ENCODE results near the gene SLC9A1.

Gene SLC9A1

DNA sequence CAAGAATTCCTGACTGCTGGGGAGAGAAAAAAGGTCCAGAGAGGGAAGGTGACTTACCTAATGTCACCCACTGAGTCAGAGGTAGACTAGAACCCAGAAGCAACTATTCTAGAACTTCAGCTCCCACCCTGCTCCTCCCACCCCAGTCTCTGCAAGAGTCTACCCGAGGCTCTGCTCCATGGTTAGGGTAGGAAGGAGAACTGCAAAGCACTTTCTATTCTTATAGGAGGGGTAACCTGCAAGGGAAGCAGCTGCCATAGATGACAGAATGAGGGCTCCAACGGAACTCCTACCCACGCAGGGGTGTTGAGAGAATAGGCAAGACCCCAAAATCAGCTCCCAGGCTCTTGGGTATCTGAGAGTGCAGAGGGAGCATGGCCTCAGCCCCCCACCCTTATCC is 4.3 kb downstream of the SLC9A1 start:
- no peak for DNase-seq (ENCODE audit: low read depth)

DNA sequence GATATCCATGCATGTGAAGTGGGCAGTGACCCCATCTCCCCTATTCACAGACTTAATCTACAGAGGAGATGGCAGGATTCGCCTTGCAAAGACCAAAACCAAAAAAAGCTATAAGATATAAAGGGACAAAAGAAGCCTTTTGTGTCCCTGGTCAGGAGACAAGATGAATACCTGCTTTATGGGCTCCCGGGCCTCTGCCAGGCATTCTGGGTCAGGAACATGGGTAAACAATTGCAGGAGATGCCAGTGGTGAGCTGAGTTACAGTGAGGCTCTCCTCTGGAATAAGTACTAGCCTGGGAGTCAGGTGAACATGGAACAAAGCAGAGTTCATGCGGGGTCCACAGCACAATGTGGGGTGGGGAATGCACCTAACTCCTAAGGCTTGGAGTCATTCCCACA is 4.7 kb downstream of the SLC9A1 start:
- DNase-seq (ENCODE audit: low read depth) = no peak

DNA sequence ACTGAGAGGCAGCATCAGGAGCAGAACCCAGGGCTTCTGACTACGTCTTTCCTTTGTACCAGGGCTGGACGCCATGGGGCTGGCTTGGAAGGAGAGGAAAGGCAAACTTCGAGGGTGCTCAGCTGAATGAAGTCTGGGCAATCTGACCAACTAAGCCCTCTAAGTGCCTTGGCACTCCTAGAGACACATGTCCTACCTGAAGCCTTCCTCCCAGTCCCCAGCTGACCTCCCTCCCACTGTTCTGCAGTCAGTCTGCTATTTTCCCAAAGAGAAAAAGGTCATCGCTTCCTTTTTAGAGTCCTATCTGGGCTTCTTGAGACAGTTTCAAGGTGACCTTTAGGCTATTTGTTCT is 5.2 kb downstream of the SLC9A1 start:
- DNase-seq (ENCODE audit: low read depth) = no peak

DNA sequence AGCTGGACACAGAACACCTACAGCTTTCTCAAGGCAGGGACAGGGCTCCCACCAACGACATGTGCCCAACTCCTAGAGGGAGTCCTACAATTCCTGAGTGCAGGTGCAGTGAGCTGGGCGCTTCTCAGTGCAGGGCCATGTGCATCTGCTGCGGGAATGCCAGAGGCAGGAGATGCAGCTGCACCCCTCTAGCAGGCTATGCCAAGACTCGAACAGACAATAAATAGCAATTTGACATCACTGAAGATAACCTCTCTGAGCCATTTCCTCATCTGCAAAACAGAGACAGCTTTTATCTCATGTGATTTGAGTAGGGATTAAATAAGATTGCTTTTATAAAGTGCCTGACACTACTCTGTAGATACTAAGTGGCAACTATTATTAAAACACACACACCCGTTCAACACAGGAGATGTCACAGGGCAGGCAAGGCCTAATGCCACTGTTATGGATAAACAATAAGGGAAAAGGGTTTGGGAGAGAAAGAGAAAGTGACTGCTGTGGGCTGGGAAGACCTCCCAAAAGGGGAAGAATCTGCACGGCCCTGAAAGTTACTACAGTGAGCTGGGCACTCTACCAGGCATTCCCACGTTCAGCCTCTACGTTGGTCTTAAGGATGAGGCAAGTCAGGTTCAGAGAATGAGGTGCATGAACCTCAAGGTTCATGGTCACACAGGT is 5.7 kb downstream of the SLC9A1 start:
- no peak for DNase-seq (ENCODE audit: low read depth)

DNA sequence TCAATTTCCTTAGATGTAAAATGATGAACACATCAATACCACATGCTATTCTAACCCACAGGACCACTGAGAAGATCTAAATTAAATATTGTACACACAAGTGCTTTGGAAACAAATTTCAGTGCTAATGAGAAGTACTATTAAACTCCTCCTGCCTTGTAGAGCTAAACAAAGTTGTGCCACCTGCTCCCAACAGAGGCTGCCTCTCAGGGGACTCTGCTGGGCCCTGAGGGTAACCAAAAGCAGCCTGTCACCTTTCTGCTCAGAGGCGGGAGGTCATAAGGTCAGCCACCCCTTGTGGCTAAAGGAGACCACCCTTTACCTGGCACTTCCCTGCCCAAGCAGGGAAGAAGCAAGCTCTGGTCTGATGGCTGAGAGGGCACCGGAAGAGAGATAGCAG is 6.3 kb downstream of the SLC9A1 start:
- DNase-seq (ENCODE audit: low read depth) = no peak

DNA sequence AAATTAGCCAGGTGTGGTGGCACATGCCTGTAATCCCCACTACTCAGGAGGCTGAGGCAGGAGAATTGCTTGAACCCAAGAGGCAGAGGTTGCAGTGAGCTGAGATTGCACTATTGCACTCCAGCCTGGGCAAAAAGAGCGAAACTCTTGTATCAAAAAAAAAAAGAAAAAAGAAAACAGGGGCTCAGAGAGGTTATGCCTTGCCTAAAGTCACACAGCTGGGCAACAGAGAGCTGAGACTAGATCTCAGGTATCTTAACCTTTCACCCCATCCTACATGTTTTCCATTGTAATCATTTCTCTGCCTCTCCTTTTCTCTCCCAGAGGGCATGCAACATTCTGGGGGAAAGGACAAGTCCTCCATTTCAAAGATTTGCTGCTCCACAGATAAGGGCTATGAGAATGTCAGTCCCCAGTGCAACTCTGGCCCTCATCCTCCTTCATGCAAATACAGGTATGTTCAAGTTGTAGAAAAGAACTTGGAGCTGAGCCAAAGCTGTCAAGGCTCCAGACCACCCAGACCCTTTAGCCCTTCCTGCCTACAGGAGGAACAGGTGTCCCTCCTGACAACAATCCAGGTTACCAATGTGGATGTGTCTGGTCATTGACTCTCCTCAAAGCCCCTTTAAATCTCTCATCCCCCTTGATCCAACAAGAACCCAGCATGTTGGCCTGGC is 6.9 kb downstream of the SLC9A1 start:
- no peak for DNase-seq (ENCODE audit: low read depth)

DNA sequence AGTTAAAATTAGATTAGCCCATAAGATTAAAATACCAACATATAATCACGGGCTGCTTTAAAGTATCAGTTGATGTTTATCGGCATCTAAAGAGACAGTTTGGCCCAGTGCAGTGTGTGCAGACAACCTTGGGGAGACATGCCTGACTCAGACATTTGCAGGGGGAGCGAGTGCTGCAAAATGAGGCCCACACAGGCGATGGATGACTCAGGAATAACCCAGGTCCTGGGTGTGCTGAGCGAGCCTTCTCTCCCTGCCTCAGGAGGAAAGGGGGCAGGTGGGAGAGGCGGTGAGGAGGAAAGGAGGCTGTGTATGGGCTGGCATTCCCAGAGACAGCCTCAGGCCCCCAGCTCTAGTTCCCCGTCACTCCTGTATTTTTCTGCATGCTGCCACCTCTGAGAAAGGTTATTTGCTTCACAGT is 9.0 kb downstream of the SLC9A1 start:
- no peak for DNase-seq (ENCODE audit: low read depth)

DNA sequence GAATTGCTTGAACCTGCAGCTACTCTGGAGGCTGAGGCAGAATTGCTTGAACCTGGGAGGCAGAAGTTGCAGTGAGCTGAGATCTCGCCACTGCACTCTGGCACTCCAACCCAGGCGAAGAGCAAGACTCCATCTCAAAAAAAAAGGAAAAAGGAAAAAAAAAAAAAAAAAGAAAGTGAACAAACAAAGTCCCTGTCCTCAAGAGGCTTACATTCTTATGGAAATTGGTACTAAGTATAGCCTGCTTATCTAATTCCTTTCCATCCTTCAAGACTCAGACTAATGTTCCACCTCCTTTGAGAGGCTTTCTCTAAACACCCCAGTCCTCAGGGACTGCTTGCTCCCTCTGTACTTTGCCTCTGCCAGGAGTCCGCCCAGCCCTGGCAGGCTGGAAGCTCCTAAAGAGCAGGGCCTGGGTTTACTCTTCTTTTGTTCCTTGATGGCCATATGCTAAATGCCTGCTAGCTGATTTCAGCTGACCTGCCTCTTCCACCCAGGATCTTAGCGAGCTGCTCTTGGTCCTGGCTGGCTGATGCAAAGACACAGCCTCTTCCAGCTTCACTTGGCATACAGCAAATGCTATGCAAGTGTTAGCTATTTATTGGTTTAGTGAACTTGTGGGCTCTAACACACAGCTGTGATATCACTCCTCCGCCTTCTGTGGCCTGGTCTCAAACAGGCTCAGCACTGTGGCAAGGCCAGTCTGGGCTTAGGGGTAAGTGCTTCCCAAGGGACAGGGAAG is 9.8 kb downstream of the SLC9A1 start:
- no peak for DNase-seq (ENCODE audit: low read depth)

DNA sequence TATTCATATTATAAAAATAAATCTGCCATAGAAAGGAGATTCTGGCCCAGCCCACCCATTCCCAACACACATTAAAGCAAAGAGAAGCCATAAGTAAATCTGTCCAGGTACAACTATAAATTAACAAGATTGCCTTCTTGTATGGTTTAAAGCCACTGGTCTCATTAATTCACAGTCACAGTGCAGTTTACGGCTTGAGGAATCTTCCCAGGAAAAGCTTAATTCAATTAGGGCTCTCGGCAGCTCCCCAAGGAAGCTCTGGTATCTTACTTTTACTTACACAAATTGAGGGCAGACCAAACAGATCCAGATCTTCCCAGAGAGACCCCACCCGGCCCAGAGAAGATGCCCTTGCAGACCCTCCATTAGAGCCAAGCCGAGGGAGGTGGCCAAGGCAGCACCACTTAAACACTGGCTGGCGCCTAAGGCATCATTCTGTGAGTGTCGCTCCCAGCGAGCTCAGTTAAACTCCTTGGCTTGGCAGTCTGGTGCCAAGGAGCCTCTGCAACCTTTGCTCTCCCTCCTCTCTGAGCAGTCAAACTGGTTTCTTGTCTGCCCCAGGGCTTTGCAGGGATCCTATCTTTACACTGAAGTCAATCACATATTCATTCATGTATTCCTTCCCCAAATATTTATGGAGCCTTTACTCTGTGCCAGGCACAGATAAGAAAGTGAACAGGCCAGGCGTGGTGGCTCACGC is 10.7 kb downstream of the SLC9A1 start:
- DNase-seq (ENCODE audit: low read depth) = no peak

DNA sequence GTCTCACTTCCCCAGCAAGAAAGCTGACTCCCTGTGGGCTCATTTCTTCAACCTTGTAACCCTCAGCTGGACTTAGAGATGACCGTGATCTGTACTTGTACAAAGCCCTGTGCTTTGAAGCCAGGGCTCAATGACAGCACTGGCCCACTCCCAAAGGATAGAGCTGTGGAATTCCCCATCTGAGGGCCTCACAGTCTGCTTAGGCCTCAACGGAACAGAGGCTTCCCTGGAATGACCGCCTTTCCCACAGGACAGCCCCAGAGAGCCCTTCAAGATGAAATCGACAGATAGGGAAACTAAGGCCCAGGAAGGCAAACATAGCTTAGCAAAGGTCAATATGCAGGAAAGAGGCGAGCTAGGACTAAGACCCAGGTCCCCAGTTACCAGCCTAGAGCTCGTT is 11.5 kb downstream of the SLC9A1 start:
- DNase-seq (ENCODE audit: low read depth) = no peak

DNA sequence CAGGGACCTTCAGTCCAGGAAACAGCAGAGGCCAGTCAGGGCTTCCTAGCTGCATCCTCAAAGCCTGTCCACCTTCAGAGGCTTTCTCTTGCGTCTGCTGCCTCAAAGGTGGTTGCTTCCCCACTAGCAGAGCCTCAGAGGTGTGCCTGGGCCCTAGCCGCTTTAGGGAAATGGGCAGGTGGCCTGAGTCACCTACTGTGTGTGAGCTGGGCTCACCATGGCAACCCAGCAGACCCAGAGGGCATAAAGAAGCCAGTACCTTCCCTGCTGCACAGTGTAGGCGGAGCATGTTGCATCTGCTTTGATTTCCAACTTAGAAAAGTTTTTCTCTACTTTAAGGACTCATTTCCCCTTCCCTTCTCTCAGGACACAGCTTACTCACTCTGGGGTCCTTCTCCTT is 12.5 kb downstream of the SLC9A1 start:
- no peak for DNase-seq (ENCODE audit: low read depth)

DNA sequence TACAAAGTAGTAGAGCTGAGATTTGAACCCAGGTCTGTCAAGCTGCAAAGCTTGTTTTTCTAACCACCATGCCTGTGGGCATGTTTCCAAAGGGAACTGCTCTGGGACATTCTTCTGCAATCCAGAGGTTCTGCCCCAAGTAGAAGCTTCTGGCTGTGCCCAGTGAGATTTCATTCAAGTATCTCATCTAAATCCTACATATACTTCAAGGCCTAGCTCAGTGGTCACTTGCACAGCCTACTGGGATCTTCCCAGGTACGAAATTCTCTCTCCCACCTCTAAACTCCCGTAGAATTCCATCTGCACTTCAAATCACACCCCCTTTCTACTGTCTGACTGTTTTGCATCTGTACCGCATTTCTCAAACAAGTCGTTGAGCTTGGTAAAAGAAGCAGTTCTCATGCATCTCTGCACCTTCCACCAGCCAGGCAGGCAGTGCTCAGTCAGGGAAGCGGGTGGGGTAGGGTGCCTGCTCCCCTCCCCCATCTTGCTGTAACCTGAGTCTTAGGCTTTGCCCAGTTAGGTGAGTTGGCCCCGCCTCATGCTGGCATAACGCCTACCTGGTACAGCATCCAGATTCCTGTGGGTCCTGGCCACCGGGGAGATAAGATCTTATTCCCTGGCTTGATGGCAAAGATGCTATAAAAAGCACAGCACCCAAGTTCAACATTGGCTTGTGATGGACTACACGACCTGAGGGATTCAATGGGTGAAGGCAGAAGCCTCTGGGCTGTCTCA is 13.5 kb downstream of the SLC9A1 start:
- DNase-seq (ENCODE audit: low read depth) = no peak

DNA sequence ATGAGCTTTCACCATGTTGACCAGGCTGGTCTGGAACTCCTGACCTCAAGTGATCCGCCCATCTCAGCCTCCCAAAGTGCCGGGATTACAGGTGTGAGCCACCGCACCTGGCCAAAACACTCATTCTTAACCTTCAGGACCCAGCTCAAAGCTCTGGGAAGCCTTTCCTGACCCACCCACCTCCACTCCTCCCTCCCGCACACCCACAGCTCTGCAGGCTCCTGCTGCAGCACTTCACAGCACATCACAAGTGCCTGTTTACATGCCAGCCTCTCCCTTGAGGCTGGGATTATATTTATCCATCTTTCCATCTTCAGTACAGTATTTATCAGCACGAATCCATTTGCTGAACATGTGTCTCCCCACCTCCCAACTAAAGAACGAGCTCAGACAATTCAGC is 14.9 kb downstream of the SLC9A1 start:
- DNase-seq (ENCODE audit: low read depth) = no peak

DNA sequence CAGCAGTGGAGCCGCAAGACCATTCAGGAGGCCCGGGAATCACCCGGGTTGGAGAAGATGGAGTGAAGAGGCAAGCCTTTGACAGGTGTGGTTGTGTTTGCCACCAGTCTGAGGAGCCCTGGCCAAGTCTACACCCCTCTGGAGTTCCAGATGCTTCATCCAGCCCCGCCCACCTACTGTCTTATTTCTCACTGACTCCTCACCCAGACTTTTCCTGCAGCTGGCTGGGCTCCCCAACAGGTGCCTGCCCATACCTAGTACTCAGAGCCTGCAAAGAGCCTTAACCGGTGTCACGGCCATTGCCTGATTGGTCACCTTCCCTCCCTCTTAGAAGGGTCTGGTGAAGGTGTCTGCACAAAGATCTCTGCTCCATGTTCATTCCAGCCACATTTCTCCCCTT is 16.0 kb downstream of the SLC9A1 start:
- no peak for DNase-seq (ENCODE audit: low read depth)

DNA sequence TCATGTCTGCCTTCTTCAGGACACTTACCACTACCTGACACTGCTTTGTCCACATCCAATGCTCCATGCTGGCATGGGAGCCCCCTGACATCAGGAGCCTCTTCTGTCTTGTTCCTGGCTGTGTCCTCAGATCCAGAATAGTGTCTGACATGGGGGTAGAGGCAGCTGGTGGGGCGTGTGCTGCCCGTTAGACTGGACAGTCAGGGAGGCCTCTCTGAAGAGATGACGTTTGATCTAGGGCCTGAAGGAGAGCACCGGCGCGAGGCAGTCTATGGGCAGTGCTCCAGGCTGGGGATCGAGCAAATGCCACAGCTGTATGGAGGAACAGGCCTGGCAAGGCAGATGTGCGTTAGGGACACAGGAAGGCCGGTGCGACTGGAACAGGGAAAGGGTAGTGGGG is 16.6 kb downstream of the SLC9A1 start:
- DNase-seq (ENCODE audit: low read depth) = no peak

DNA sequence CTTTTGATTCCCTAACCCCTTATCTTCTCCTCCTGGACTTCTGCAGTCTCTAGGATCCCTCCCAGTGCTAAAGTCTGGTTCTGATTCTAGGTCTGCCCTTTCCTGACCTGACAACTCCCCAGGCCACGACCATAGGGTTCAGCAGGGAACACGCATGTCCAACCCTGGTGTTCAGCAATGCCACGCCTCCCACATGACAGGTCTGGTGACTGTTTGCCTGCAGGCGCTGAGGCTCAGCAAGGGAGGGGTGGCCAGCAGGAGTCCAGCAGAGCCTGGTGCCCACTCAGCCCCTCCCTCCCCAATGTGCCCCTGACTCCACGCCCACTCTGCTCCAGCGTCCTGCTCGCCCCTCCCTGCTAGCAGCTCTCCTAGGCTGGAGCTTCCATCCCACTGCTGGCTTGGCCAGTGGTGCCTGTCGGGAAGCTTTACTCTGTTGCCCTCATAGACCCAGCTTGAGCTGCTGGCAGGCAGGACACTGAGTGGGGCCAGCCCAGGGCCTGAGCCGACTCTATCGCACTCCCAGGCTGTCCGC is 17.3 kb downstream of the SLC9A1 start:
- no peak for DNase-seq (ENCODE audit: low read depth)

DNA sequence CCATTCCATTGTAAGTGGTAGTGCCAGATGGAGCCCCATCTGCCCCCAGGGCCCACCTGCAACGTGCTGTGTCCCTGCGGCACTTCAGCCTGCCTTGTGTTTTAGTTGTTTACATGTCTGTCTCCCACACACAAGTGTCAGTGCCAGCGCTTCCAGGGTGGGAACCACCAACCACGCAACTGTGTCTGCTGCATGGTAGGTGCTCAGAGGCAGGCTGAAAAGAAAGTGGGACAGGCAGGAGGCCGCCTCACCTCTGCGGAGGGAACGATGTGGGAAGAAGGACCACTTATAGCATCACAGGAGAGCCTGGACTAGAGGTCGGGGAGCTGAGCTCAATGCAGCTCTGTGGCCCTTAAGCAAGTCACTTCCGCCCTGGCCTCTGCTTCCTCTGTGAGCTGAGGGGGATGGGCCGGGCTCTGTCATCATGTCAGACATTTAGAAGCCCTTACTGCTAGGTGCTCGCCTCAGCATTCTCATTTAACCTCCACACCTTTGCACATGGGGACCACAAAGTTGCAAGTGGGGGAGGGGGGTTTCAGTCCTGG is 17.9 kb downstream of the SLC9A1 start:
- DNase-seq (ENCODE audit: low read depth) = peak; percentile 71

DNA sequence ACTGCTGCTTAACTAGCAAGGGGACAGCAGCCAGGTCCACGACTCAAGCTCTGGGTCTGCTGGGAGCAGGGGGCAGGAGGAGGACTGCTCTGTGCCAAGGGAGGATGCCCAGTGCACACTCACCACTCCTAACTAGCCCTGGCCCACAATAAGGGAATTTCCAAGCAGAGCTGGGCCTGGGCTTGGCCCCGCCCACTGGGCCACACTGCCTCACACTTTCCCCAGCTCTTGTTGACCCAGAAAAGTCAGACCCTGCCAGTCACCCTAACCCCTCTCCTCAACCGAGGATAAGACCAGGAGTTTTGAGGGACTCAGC is 18.7 kb downstream of the SLC9A1 start:
- DNase-seq (ENCODE audit: low read depth) = no peak

DNA sequence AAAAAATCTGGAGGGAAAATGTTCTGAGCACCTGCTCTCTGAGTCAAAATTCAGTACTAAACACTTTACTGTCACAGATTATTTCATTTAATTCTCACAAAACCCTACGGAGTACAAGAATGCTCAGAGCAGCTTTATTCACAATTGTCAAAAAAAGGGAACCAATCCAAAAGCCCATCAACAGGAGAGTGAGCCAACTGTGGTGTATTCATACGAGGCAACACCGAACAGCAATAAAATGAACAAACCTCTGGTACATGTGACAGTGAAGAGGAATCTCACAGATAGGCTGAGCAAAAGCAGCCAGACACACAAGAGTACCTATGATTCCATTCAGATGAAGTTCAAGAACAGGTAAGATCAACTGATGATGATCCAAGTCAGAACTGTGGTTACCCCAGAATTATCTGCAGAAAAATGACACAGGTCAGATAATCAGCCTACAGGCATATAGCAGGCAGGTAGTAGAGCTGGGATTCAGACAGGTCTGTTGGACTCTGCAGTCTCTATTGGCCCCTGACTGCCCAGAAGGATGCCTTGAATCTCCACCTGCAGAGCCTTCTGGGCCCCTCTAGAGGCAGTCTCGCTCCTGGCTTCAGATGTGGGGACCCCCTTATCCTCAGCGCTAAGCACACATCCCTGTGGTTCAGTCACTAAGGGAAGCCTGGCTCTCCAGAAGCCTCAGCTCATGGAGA is 19.2 kb downstream of the SLC9A1 start:
- DNase-seq (ENCODE audit: low read depth) = no peak

DNA sequence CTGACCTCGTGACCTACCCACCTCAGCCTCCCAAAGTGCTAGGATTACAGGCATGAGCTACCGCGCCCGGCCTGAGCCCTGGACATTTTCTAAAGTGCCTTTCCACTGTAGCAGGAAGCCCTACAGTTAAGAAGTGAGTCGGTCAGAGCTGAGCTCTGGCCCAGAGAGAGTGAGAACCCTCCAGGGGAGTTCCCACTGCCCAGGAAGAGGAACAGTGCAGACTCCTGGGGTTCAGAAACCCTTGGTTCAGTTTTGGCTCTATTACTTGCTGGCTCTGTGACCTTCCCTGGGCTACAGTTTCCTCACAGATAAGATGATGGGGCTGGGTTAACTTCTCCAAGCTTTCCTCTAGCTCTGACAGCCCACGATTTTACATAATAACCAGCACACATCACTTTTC is 20.9 kb downstream of the SLC9A1 start:
- no peak for DNase-seq (ENCODE audit: low read depth)

DNA sequence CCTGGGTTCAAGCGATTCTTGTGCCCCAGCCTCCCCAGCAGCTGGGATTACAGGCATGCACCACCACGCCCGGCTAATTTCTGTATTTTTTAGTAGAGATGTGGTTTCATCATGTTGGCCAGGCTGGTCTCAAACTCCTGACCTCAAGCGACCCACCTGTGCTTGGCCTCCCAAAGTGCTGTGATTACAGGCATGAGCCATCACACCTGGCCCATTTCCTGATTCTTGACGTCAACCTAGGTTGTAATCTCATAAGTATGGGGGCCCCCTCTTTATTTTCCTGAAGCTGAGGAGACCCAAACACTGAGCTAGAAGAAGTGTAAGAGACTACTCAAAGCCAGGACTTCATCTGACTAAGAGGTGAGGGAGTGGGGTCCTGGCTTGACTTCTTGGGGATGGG is 21.8 kb downstream of the SLC9A1 start:
- DNase-seq (ENCODE audit: low read depth) = no peak
